Left lung (tissue), 10 donors: ENCODE results near the gene NHS. TPM values are rescaled to one million over a fixed set of nuclear protein-coding genes. Genes with fewer than 3 reads are reported as not detected.
A peak's percentile ranks its signal among the peaks of the same experiment; 100 is the strongest.

Experiments used
- ATAC-seq: fragments of 200-7000 bp; cut with Tn5 transposase; one replicate; pipeline ENCODE4 v1.9.1; 2020; ENCODE audit warnings: moderate library complexity
- DNase-seq, 4 donors: peaks; one replicate each; pipeline ENCODE4 v3.0.0-alpha.2; 2013 to 2020
- H3K27ac ChIP-seq, 2 donors: fragments of 200-600 bp; sonication (generic) in 1 of 2; one replicate each; pipeline versions ENCODE4 v1.5.0 to v1.8.0; 2020 to 2021
- H3K27me3 ChIP-seq, 2 donors: fragments of 200-600 bp; sonication (generic) in 1 of 2; one replicate each; pipeline versions ENCODE4 v1.5.0 to v1.8.0; 2020 to 2021
- H3K36me3 ChIP-seq, 2 donors: fragments of 200-600 bp; sonication (generic) in 1 of 2; one replicate each; pipeline versions ENCODE4 v1.5.0 to v1.8.0; 2020 to 2021
- H3K4me1 ChIP-seq, 2 donors: fragments of 200-600 bp; one replicate each; pipeline ENCODE4 v1.8.0; 2021
- H3K4me3 ChIP-seq, 2 donors: fragments of 200-600 bp; sonication (generic) in 1 of 2; one replicate each; pipeline versions ENCODE4 v1.5.0 to v1.8.0; 2020 to 2021; ENCODE audit warnings: mild to moderate bottlenecking in 1 of 2
- H3K9me3 ChIP-seq, 2 donors: fragments of 200-600 bp; sonication (generic) in 1 of 2; one replicate each; pipeline versions ENCODE4 v1.5.0 to v1.8.0; 2020 to 2021
- intact Hi-C, 2 donors: fragments of 100-400 bp; cut with DNase I; formaldehyde crosslinking; loops; one replicate each; pipeline versions ENCODE4 v1.11.2 to v1.14.2; 2022
- polyA plus RNA-seq, 6 donors: library from polyadenylated mRNA; unstranded; fragments of 120-200 nt; gene quantifications; one replicate each; pipeline ENCODE4 v1.2.1, GENCODE V29; 2013; ENCODE audit not compliant: insufficient read length in 6 of 6
- total RNA-seq, 2 donors: library from RNA; stranded (reverse); fragmentation: NEBNext Ultra II Directional; extraction: Animal tissue kit (Norgen Biotek cat#: 25700); gene quantifications; one replicate each; pipeline ENCODE4 v1.2.1, GENCODE V29; 2021
- TF ChIP-seq, protein P1 (sequence below), 2 donors: fragments of 200-600 bp; sonication (generic) in 1 of 2; IDR thresholded peaks; one replicate each; pipeline versions ENCODE4 v1.5.0 to v1.8.0; 2021; ENCODE audit warnings: antibody characterized with exemption in 2 of 2
- donor health status: DM: no; HTN: yes; CAD: no.
- donor health status: DM: no; HTN: no; CAD: no.

NHS gene
- total and polyA plus RNA-seq, 8 donors, result 1.4 to 8.3 (median 6.5) TPM

DNA sequence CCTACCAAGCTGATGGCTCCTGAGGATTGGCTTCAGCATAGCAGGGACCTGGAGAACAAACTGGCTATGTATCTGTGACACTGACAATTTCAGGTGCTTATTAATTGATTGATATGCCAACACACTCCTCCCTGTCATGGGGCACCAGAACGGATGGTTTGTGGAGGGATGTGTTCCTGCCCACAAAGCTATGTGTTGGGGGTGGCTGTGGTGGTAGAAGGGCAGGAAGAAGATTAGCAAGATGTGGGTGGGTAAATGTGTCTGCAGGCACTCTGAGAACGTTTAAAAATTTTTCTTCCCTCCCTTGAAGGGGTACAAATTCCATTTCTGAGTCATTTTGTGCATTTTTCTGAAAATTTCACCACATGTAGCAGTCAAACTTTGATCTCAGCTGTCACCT is 307.3 kb downstream of the NHS start:
- Histone ChIP-seq H3K4me3 (no peak overlapping the region), H3K27ac (no peak overlapping the region), H3K4me1 (peaks cover 0 to 5% of the 10 kb centered on the region in 2 donors), H3K36me3 (no peaks in the 10 kb centered on the region), H3K9me3 (no peaks in the 10 kb centered on the region), H3K27me3 (no peaks in the 10 kb centered on the region)
- intact Hi-C loops, result no loop called here
- TF ChIP-seq, protein P1, sequence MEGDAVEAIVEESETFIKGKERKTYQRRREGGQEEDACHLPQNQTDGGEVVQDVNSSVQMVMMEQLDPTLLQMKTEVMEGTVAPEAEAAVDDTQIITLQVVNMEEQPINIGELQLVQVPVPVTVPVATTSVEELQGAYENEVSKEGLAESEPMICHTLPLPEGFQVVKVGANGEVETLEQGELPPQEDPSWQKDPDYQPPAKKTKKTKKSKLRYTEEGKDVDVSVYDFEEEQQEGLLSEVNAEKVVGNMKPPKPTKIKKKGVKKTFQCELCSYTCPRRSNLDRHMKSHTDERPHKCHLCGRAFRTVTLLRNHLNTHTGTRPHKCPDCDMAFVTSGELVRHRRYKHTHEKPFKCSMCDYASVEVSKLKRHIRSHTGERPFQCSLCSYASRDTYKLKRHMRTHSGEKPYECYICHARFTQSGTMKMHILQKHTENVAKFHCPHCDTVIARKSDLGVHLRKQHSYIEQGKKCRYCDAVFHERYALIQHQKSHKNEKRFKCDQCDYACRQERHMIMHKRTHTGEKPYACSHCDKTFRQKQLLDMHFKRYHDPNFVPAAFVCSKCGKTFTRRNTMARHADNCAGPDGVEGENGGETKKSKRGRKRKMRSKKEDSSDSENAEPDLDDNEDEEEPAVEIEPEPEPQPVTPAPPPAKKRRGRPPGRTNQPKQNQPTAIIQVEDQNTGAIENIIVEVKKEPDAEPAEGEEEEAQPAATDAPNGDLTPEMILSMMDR (IDR thresholded peaks at IDR 0.05), result no peak
- DNase-seq (no peak), ATAC-seq (no peak)

DNA sequence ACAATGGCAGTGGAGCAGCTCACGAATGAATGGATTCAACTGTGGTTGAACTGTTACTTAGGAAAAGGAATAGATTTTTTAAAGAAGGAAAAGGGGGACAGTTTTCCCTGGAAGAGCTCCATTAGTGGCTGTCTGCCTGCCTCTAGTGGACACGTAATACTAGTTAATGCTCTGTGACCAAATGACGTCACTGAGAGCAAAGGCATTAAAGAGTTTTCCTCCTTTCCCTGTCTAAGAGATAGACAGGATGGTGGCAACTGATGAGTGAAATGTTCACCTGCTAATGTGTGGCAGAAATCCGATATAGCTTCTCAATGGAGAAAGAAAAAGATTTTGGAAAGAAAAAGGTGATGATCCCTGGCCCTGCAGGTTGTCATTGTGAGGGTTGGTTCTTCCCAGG is 310.0 kb downstream of the NHS start:
- H3K4me3 ChIP-seq, result no peak overlapping the region
- intact Hi-C loops, result loop anchor here in 1 of 2 donors (5.0 kb wide), 1 partner anchor 438 kb away; no protein-coding TSS in a partner anchor

DNA sequence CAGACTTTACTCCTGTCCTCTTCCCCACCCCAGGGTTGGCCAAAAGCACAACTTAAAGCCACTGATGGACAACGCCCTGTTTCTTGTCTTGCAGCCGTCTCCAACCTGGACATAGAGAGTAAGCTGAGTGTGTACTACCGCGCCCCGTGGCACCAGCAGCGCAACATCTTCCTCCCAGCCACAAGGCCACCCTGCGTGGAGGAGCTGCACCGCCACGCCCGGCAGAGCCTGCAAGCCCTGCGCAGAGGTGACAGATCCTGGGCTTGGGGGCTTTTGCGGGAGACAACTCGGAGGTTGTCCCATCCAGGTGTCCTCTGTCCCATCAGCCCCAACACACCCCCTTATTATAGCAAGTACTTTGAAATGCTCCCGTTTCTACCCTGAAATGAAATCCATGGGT is 312.6 kb downstream of the NHS start:
- H3K27ac ChIP-seq, result no peak overlapping the region
- H3K4me1 ChIP-seq, result no peaks in the 10 kb centered on the region
- H3K27me3 ChIP-seq, result no peaks in the 10 kb centered on the region
- DNase-seq (no peak), ATAC-seq (no peak)
- intact Hi-C loops, result loop anchor here in 1 of 2 donors (5.0 kb wide), 1 partner anchor 440 kb away; no protein-coding TSS in a partner anchor
- H3K36me3 ChIP-seq, result no peaks in the 10 kb centered on the region
- no peak overlapping the region for H3K4me3 ChIP-seq
- TF ChIP-seq, protein P1 (IDR thresholded peaks at IDR 0.05), result no peak
- no peaks in the 10 kb centered on the region for H3K9me3 ChIP-seq

More for the DNA sequence above, 310.0 kb downstream of the NHS start:
- H3K4me1 ChIP-seq, result peaks cover 0 to 5% of the 10 kb centered on the region in 2 donors
- ATAC-seq, result no peak
- TF ChIP-seq, protein P1 (IDR thresholded peaks at IDR 0.05), result no peak
- no peaks in the 10 kb centered on the region for H3K27me3 ChIP-seq
- no peak for DNase-seq
- no peaks in the 10 kb centered on the region for H3K9me3 ChIP-seq
- no peak overlapping the region for H3K27ac ChIP-seq
- no peaks in the 10 kb centered on the region for H3K36me3 ChIP-seq

DNA sequence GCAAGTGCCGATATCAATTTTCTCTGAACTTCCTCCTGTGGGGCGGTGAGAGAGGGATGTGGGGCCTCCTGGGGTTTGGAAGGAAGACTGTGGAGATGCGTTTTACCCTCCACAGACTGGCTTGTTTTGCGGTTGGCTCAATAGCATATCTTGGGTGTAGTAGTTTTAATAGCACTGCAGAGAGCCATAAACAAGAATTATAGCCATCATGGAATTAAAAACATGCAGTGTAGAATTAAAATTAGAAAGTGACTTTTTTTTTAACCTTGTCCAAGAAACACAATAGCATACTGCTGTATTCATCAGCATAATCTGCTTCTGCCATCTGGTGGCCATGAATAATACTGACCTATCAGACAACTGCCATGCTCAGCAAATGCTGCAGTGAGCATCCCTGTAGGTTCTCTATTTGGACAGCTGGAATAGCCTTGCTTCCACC is 315.0 kb downstream of the NHS start:
- Histone ChIP-seq H3K9me3 (no peaks in the 10 kb centered on the region), H3K27ac (no peak overlapping the region), H3K4me3 (no peak overlapping the region), H3K4me1 (no peaks in the 10 kb centered on the region), H3K27me3 (no peaks in the 10 kb centered on the region), H3K36me3 (no peaks in the 10 kb centered on the region)
- peak in 2 of 4 donors; percentile 47 to 70 for DNase-seq
- ATAC-seq, result peak; percentile 94
- TF ChIP-seq, protein P1 (IDR thresholded peaks at IDR 0.05), result peak; percentile 44 to 71
- intact Hi-C loops, result loop anchor here in 1 of 2 donors (5.0 kb wide), 1 partner anchor 443 kb away; no protein-coding TSS in a partner anchor

DNA sequence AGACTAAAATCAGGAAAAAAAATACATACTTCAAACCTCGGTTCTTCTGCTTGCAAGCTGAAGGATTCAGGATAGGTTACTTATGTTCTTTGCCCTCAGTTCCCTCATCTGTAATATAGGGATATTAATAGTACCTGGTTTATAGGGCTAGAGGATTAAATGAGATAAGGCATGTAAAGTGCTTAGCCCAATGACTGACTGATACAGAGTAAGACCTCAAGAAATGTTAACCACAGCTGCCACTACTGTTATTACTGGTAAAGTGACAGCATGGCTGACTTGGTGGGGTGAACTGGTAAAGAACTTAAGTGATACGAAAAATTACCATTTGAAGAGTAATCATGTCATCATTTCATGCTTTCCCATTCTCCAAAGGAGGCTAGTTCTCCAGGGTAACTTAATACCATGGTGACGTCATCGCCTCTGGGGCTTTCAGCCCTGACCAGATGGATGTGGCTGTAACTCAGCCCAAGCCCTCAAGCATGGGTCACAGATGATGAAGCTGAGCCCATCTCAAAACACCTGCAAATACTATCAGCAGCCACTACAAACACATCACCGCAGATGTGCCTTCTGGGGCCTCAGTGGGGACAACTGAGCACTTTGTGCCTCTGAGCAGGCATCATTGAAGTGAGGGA is 317.8 kb downstream of the NHS start:
- TF ChIP-seq, protein P1 (IDR thresholded peaks at IDR 0.05), result no peak
- intact Hi-C loops, result no loop called here
- ATAC-seq (no peak), DNase-seq (no peak)
- no peaks in the 10 kb centered on the region for H3K27me3 ChIP-seq
- H3K27ac ChIP-seq, result no peak overlapping the region
- no peaks in the 10 kb centered on the region for H3K36me3 ChIP-seq
- no peak overlapping the region for H3K4me3 ChIP-seq
- H3K4me1 ChIP-seq, result no peaks in the 10 kb centered on the region
- H3K9me3 ChIP-seq, result no peaks in the 10 kb centered on the region
